Activated naive CD8-positive, alpha-beta T cell treated with anti-CD3 and anti-CD28 coated beads, Interleukin-2, amount 10 ng/mL, durations not matched to agents 7 days and 5 days (primary cell): ENCODE results near the gene SARS1. TPM values are rescaled to one million over a fixed set of nuclear protein-coding genes. Genes with fewer than 3 reads are reported as not detected.
"Not testable (repeated sequence)": the region's sequence is repeated elsewhere in the genome, so short reads cannot be mapped to it uniquely, and the experiment has no call there.

ENCODE experiments used
- ATAC-seq: fragments of 150-1000 bp; cut with Tn5 transposase; one replicate; pipeline ENCODE4 v1.10.0; 2021; ENCODE audit warnings: low read depth, moderate library complexity
- POLR2A ChIA-PET: fragments of 350-600 bp; sonication (Branson Sonifier 250); formaldehyde crosslinking; loops from one replicate; lab custom pipeline; 2021; ENCODE audit warnings: antibody characterized with exemption; lab: Charles Lee
- DNase-seq: peaks from one replicate; pipeline ENCODE4 v3.0.0; 2021
- H3K27ac Mint-ChIP-seq: one replicate; pipeline ENCODE4 v1.8.0; 2022; ENCODE audit warnings: mild to moderate bottlenecking, mixed read lengths
- H3K27me3 Mint-ChIP-seq: one replicate; pipeline ENCODE4 v1.8.0; 2022; ENCODE audit warnings: mild to moderate bottlenecking, moderate library complexity, mixed read lengths
- H3K36me3 Mint-ChIP-seq: one replicate; pipeline ENCODE4 v1.8.0; 2021; ENCODE audit warnings: mild to moderate bottlenecking, mixed read lengths
- H3K4me1 Mint-ChIP-seq: one replicate; pipeline ENCODE4 v1.8.0; 2021; ENCODE audit warnings: mixed read lengths
- H3K4me3 Mint-ChIP-seq: one replicate; pipeline ENCODE4 v1.8.0; 2022; ENCODE audit warnings: mild to moderate bottlenecking, moderate library complexity, mixed read lengths
- H3K9me3 Mint-ChIP-seq: one replicate; pipeline ENCODE4 v1.8.0; 2021; ENCODE audit warnings: mixed read lengths
- total RNA-seq, 2 experiments: library from RNA; stranded (reverse); gene quantifications; one replicate each; pipeline ENCODE4 v1.2.3, GENCODE V29; 2021

The SARS1 gene, protein sequence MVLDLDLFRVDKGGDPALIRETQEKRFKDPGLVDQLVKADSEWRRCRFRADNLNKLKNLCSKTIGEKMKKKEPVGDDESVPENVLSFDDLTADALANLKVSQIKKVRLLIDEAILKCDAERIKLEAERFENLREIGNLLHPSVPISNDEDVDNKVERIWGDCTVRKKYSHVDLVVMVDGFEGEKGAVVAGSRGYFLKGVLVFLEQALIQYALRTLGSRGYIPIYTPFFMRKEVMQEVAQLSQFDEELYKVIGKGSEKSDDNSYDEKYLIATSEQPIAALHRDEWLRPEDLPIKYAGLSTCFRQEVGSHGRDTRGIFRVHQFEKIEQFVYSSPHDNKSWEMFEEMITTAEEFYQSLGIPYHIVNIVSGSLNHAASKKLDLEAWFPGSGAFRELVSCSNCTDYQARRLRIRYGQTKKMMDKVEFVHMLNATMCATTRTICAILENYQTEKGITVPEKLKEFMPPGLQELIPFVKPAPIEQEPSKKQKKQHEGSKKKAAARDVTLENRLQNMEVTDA
- 100 to 1,000 TPM; 176 to 184 TPM for total RNA-seq

DNA sequence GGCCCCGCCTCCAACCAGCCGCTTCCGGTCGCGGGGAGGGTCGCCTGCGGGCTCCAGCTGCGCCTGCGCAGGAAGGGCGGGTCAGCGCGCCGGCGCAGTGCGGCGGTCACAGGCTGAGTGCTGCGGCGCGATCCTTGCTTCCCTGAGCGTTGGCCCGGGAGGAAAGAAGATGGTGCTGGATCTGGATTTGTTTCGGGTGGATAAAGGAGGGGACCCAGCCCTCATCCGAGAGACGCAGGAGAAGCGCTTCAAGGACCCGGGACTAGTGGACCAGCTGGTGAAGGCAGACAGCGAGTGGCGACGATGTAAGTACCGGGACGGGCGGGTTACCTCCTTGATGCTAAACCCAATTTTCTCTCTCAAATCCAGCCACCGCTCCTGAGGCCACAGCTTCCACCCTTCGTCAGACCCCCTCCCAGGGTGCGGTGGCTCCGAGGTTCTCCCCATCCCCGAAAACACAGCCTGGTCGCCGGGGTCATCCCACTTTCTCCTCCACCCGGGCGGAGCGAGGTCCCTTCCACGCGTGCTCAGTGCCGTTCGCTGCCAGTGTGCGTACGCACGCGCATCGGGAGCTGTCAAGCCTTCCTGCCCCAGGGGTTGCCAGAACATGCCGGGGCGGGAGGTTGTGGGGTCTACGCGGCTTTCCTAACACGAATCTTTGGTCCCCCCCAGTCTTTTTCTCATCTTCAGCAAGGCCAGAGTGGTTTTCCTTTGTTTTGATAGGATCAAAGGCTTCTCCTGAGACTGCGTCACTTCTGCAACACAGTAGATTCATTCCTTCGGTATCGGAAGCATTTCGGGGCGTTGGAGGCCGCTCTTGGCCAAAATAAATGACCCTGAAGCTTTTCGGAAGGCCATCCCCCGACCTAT lies at the start of gene SARS1:
Gene SARS1, plus strand, starts transcription at position 95 of the 870 bp plus-strand sequence. Its CDS starts 75 bp downstream, at position 170.
- Mint-ChIP-seq H3K36me3 (peaks cover 25% of the 10 kb centered on the region), H3K9me3 (peaks cover 2% of the 10 kb centered on the region), H3K4me1 (peaks cover 25% of the 10 kb centered on the region), H3K4me3 (peak within 1 kb of the TSS; percentile 97), H3K27ac (peak within 1 kb of the TSS; percentile 95), H3K27me3 (no peaks in the 10 kb centered on the region)
- POLR2A ChIA-PET, result interaction anchor here (0.9 to 3.9 kb wide), 21 partner anchors 11 to 522 kb away, joined by 3 to 23 read pairs (median 5); partner anchors contain the start of genes CELSR2, GNAI3, PRPF38B and PSMA5
- DNase-seq, result peak; percentile 95
- ATAC-seq, result peak; percentile 86

DNA sequence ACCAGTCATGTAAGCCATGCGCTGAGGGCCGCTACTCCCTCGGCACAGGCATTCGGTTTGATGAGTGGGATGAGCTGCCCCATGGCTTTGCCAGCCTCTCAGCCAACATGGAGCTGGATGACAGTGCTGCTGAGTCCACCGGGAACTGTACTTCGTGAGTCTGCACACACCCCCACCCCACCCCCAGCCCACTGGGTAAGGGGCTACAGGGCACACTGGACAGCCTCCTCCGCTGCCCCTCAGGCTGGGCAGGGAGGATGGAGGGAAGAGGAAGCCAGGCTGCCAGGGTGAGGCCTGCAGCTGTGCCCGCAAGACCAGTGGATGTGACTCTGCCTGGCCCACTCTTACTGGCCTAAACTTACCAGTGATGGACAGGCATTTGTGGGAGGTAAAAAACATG lies 49.2 kb upstream of the SARS1 start:
- Mint-ChIP-seq H3K27me3 (no peaks in the 10 kb centered on the region), H3K4me3 (no peak overlapping the region), H3K9me3 (no peaks in the 10 kb centered on the region), H3K4me1 (peaks cover 28% of the 10 kb centered on the region), H3K36me3 (no peaks in the 10 kb centered on the region), H3K27ac (no peak overlapping the region)
- DNase-seq (no peak), ATAC-seq (no peak)
- POLR2A ChIA-PET, result no interaction called here

DNA sequence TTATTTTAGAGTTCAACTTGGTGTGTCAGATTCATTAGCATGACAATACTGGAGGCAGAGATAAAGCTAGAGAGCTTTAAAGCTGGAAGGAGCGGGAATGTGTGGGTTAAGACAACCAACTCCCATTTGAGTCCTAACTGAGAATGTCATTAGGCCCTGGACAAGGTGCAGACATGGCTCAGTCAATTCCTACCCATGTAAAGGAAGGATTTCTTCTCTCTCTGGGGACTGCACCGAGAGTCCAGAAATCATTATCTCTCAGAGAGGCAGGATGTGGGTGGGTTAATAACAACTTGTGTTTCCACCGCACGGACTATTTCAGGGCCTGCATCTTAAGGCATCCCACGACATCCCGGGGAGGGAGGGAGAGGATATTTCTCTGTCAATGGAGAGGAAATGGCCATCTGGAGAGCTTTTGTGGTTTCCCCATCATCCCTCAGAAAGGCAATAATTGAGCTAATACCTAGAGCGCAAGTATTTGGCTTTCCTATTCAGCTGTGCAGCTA lies 46.7 kb upstream of the SARS1 start:
- Mint-ChIP-seq H3K9me3 (no peaks in the 10 kb centered on the region), H3K27ac (no peak overlapping the region), H3K36me3 (no peaks in the 10 kb centered on the region), H3K4me1 (peaks cover 31% of the 10 kb centered on the region), H3K4me3 (no peak overlapping the region), H3K27me3 (no peaks in the 10 kb centered on the region)
- DNase-seq, result no peak
- ATAC-seq, result no peak
- POLR2A ChIA-PET, result no interaction called here

DNA sequence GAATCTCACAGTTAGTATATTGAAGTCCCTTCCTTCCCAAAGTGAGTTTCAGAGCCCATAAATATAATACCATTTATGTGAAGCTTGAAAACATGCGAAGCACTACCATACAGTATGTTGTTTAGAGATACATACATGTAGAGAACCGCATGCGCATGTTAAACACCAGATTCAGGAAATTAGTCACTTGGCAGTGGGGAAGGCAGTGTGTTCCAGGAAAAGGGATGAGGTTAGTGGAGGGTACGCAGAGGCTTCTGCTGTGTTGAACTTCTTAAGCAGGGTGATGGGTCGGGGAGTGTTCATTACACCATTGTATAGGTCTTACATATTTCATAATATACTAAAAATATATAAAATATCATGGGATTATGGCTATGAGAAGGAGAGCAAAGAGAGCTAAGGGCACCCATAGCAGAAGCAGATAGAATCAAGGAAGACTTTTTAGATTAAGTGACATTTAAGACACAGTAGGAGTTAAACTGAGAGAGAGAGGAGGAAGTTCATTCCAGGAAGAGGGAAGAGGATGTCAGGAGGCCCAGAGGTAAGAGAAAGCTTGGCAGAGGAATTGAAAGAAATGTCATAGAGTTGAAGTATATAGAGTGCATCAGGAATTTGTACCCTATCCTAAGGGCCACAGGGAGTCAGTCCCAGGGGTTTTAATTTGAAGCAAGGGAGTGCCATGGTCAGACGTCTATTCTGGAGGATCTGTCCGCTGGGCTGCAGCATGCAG lies 43.5 kb upstream of the SARS1 start:
- DNase-seq (no peak), ATAC-seq (no peak)
- Mint-ChIP-seq H3K27me3 (no peaks in the 10 kb centered on the region), H3K9me3 (no peaks in the 10 kb centered on the region), H3K4me3 (no peak overlapping the region), H3K27ac (peak overlapping the region; percentile 42), H3K4me1 (peaks cover 13% of the 10 kb centered on the region), H3K36me3 (no peaks in the 10 kb centered on the region)
- POLR2A ChIA-PET, result no interaction called here

DNA sequence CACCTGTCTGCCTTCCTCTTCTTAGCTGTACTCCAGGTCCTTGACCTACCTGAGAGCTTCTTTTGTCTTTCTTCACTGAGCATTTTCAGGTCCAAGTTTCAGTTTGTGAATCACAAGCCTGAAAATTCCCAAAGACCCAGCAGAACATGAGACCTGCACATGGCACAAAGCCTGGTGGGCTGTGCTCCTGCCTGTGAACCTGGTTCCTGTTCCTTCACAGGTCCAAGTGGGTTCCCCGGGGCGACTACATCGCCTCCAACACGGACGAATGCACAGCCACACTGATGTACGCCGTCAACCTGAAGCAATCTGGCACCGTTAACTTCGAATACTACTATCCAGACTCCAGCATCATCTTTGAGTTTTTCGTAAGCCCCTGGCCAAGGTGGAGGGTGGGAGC lies 42.1 kb upstream of the SARS1 start:
- POLR2A ChIA-PET, result no interaction called here
- DNase-seq (no peak), ATAC-seq (no peak)
- no peak overlapping the region for H3K4me3 Mint-ChIP-seq
- no peaks in the 10 kb centered on the region for H3K36me3 Mint-ChIP-seq
- no peaks in the 10 kb centered on the region for H3K9me3 Mint-ChIP-seq
- H3K4me1 Mint-ChIP-seq, result peaks cover 13% of the 10 kb centered on the region
- H3K27ac Mint-ChIP-seq, result no peak overlapping the region
- no peaks in the 10 kb centered on the region for H3K27me3 Mint-ChIP-seq

DNA sequence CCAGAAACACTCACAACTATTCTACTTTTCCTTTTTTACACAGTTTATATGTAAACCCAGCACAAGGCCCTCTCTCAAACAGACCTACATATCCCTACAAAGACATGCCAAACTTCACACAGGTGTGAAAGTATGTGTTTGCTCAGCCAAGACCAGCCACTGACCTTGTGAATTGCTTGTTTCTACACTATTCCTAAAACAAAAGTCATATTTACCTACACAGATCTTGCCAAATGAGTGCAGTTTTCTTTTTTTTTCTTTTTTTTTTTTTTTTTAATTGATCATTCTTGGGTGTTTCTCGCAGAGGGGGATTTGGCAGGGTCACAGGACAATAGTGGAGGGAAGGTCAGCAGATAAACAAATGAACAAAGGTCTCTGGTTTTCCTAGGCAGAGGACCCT lies 37.4 kb upstream of the SARS1 start:
- H3K4me3 Mint-ChIP-seq, ATAC-seq, H3K27ac Mint-ChIP-seq, POLR2A ChIA-PET, H3K36me3 Mint-ChIP-seq, DNase-seq, H3K27me3 Mint-ChIP-seq, H3K9me3 Mint-ChIP-seq, H3K4me1 Mint-ChIP-seq: not testable (repeated sequence)

DNA sequence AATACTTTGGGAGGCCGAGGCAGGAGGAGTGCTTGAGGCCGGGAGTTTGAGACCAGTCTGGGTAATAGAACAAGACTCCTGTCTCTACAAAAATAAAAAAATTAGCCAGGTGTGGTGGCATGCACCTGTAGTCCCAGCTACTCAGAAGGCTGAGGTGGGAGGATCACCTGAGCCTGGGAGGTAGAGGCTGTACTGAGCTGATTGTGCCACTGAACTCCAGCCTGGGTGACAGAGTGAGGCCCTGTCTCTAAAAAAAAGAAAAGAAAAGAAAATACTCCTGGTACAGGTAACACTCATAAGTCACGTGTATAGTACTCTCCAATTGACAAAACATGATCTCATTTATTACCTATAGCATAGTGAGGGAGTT lies 33.0 kb upstream of the SARS1 start:
- H3K4me3 Mint-ChIP-seq, H3K9me3 Mint-ChIP-seq, H3K27me3 Mint-ChIP-seq, POLR2A ChIA-PET, DNase-seq, ATAC-seq, H3K27ac Mint-ChIP-seq, H3K4me1 Mint-ChIP-seq, H3K36me3 Mint-ChIP-seq: not testable (repeated sequence)

DNA sequence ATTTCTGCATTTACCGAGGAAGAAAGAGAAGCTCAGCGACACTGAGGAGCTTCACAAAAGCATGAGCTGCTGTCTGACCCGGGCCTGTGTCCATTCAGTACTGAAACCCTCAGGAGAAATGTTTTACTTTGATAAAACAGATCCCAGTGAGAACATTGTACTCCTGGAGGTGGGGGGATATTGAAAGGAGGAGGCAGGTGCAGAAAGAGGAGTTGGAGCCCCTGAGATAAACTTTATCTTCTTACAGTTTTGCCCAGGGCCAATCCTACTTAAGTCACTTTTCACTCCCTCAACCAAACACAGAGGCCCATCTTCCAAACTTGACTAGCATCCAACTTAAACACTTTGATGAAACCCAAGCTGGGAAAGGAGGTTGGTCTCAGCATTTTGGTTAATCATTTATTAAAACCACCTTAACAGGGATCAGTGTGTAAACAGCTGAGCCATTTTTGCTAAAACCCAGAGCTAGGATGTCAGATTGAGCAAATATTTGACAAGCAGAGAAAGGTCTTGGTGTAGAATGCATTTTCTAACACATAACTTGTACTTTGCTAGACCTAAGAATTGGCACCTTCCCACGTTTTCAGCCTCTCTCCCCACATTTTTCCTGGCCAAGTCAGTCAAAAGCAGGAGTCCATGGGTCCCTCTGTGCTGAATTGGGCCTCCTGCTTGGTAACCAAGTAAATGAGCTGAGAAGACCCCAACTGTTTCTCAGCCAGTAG lies 32.5 kb upstream of the SARS1 start:
- POLR2A ChIA-PET, result interaction anchor here (0.5 kb wide), 1 partner anchor 73 kb away, joined by 3 read pairs; no protein-coding TSS in a partner anchor
- Mint-ChIP-seq H3K27me3 (no peaks in the 10 kb centered on the region), H3K27ac (no peak overlapping the region)

DNA sequence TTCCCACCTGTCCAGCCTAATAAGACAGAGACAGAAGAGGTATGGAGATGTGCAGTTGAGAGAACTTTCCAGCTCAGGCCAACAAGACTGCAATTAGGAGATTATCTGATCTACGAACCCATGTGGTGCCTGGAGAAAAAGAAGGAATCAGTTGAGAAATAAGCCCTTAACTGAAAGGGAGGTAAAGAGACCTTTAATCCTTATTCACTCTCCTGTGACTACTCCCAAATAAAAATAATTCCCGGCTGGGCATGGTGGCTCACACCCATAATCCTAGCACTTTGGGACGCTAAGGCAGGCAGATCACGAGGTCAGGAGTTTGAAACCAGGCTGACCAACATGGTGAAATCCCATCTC lies 31.9 kb upstream of the SARS1 start:
- H3K27me3 Mint-ChIP-seq, result no peaks in the 10 kb centered on the region
- no peaks in the 10 kb centered on the region for H3K4me1 Mint-ChIP-seq
- DNase-seq (no peak), ATAC-seq (no peak)
- POLR2A ChIA-PET, result no interaction called here
- no peaks in the 10 kb centered on the region for H3K36me3 Mint-ChIP-seq
- H3K9me3 Mint-ChIP-seq, result no peaks in the 10 kb centered on the region
- no peak overlapping the region for H3K4me3 Mint-ChIP-seq
- H3K27ac Mint-ChIP-seq, result no peak overlapping the region

More for the DNA sequence above, 32.5 kb upstream of the SARS1 start:
- Mint-ChIP-seq H3K36me3 (no peaks in the 10 kb centered on the region), H3K9me3 (no peaks in the 10 kb centered on the region), H3K4me1 (no peaks in the 10 kb centered on the region), H3K4me3 (no peak overlapping the region)
- DNase-seq (no peak), ATAC-seq (no peak)

DNA sequence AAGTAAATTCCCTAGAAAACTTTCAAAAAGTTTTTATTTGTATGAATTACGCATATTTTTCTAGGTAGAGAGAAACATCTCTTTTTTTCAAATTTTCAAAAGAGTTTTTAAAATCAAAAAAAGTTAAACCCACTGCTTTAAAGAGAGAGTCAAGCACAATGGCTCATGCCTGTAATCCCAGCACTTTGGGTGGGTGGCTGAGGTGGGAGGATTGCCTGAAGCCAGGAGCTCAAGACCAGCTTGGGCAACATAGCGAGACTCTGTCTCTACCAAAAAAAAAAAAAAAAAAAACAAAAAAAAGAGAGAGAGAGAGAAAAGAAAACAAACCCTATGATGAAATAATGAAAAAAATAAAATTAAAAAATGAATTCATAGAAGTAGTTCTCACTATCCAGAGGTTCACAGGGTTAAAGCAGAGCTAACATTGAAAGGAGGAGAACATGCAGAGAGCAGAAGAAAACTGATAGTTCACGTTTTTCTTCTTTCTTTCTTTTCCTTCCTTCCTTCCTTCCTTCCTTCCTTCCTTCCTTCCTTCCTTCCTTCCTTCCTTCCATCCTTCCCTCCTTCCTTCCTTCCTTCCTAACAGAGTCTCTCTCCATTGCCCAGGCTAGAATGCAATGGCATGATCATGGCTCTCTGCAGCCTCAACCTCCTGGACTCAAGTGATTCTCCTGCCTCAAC lies 30.5 kb upstream of the SARS1 start:
- Mint-ChIP-seq H3K36me3 (no peaks in the 10 kb centered on the region), H3K27ac (no peak overlapping the region), H3K4me1 (no peaks in the 10 kb centered on the region), H3K27me3 (no peaks in the 10 kb centered on the region), H3K4me3 (no peak overlapping the region), H3K9me3 (no peaks in the 10 kb centered on the region)
- DNase-seq (no peak), ATAC-seq (no peak)
- POLR2A ChIA-PET, result no interaction called here

DNA sequence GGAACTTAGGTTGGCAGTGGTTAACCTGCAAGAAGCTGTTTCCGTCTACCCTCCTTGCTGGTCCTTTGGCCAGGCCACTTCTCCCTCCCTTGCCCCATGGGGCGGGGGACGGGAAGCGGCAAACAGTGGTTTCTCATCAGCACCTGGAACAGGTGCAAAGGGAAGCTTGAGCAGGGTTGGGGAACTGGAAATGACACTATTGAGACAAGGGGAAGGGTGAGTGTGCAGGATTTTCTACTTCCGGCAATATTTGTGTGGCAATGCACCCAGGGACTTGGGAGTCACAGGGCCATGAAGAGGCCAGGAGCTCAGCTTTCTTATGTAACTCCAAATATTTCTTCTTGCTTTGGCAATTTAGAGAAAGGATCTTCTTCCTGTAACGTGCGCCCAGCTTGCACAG lies 29.0 kb upstream of the SARS1 start:
- Mint-ChIP-seq H3K4me3 (no peak overlapping the region), H3K27me3 (no peaks in the 10 kb centered on the region), H3K9me3 (no peaks in the 10 kb centered on the region), H3K4me1 (peaks cover 2% of the 10 kb centered on the region), H3K27ac (no peak overlapping the region), H3K36me3 (no peaks in the 10 kb centered on the region)
- DNase-seq (no peak), ATAC-seq (no peak)
- POLR2A ChIA-PET, result no interaction called here

DNA sequence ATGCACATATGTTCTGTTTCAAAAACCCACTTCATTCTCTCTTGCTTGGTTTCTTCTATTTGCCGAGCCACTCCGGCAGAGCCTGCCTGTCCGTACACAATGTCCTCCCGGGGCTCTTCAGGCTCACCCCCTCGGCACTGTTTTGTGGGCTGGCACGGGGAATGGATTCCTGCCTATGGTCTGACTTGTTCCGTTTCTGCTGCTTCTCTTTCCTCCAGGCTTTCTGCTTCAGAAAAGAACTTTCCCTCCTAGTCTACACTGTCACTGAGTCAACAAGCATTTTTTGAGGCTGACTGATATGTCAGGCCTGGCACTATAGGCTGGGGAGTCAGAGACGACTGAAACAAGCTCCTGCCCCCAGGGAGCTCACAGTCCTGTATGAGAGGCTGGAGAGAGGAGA lies 28.4 kb upstream of the SARS1 start:
- DNase-seq (no peak), ATAC-seq (no peak)
- POLR2A ChIA-PET, result no interaction called here
- Mint-ChIP-seq H3K4me1 (peaks cover 2% of the 10 kb centered on the region), H3K27me3 (no peaks in the 10 kb centered on the region), H3K36me3 (no peaks in the 10 kb centered on the region), H3K9me3 (no peaks in the 10 kb centered on the region), H3K4me3 (no peak overlapping the region), H3K27ac (no peak overlapping the region)
